ENCODE results near the gene GRID1. TPM values are rescaled to one million over a fixed set of nuclear protein-coding genes. Genes with fewer than 3 reads are reported as not detected.

Gene GRID1
- total RNA-seq, 1 experiment from 2014 or later, result 5.6 TPM

DNA sequence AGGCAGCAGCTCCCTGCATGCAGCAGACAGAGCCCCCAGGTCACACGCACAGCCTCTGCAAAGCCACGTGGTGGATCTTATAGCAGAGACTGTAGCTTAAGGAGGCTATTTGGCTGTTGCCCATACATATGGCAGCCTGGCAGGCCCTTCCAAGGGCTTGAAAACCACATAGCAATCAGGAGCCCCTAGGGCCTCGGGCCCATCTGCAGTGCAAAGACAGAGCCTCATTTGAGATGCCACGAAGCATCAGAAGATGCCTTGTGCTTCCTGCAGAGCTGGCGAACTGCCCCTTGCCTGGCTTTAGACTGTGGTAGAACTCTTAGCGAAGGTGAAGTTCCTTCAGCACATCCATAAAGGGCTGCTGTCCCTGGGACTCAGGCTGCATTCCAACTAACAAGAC lies 309.9 kb downstream of the GRID1 start:
- intact Hi-C loops (cut with micrococcal nuclease), result no loop called here
- no TSS peak for BruUV-seq (replicated peaks)
- Histone ChIP-seq H4K20me1 (ENCODE audit: insufficient read depth) (no peaks in the 10 kb centered on the region; the same call in 1 of the 2 replicates), H3K4me2 (ENCODE audit: low read length) (no peak overlapping the region), H3K36me3 (ENCODE audit: control insufficient read depth in 1 of 2, insufficient read depth in 2 of 2, low read length in 2 of 2) (no peaks in the 10 kb centered on the region), H3K4me3 (replicated peaks in 1 of 2; ENCODE audit: low read depth in 1 of 2, low read length in 2 of 2) (no peak overlapping the region), H3K4me1 (ENCODE audit: control insufficient read depth in 1 of 2, insufficient read depth in 2 of 2, low read length in 2 of 2) (no peaks in the 10 kb centered on the region), H3K27ac (ENCODE audit: low read depth, low read length) (no peak overlapping the region), H3K9ac (ENCODE audit: low read length) (no peak overlapping the region), H3K27me3 (ENCODE audit: insufficient read depth, low read length) (peaks cover 5% of the 10 kb centered on the region; the same call in 1 of the 2 replicates), H3K9me3 (ENCODE audit: control insufficient read depth in 1 of 2, insufficient read depth in 1 of 2, low read depth in 1 of 2, low read length in 2 of 2) (no peaks in the 10 kb centered on the region), H3K9me2 (ENCODE audit: insufficient read depth) (no peaks in the 10 kb centered on the region), H3K79me2 (ENCODE audit: insufficient read depth, low read length) (no peaks in the 10 kb centered on the region), H2AFZ (ENCODE audit: low read depth, low read length, poor library complexity, severe bottlenecking) (no peak overlapping the region)
- TF ChIP-seq YY1 (IDR thresholded peaks at IDR 0.05; ENCODE audit: extremely low read depth, insufficient replicate concordance, low read depth, low read length) (no peak), FOSL1 (IDR thresholded peaks at IDR 0.05; ENCODE audit: low read depth) (no peak), ZFX (IDR thresholded peaks at IDR 0.05) (no peak), SRF (IDR thresholded peaks at IDR 0.05; ENCODE audit: low read depth) (no peak), JUND (IDR thresholded peaks at IDR 0.05) (no peak), POLR2AphosphoS5 (IDR thresholded peaks at IDR 0.05; ENCODE audit: low read depth, low read length) (no peak), EZH2 (IDR thresholded peaks at IDR 0.05) (no peak), ELF1 (IDR thresholded peaks at IDR 0.05; ENCODE audit: borderline replicate concordance, low read depth) (no peak), CEBPB (IDR thresholded peaks at IDR 0.05; ENCODE audit: low read depth) (no peak), MAX (IDR thresholded peaks at IDR 0.05) (no peak), SIN3A (IDR thresholded peaks at IDR 0.05; ENCODE audit: low read depth) (no peak), SP1 (IDR thresholded peaks at IDR 0.05; ENCODE audit: low read depth) (no peak), EGR1 (IDR thresholded peaks at IDR 0.05; ENCODE audit: low read depth) (no peak), TCF7L2 (IDR thresholded peaks at IDR 0.05; ENCODE audit: borderline replicate concordance, extremely low read depth, insufficient read depth, insufficient read length) (no peak), POLR2A (IDR thresholded peaks at IDR 0.05; ENCODE audit: borderline replicate concordance, extremely low read depth, insufficient read depth, insufficient read length) (no peak), ATF3 (IDR thresholded peaks at IDR 0.05) (no peak)
- TF ChIP-seq, protein P1, sequence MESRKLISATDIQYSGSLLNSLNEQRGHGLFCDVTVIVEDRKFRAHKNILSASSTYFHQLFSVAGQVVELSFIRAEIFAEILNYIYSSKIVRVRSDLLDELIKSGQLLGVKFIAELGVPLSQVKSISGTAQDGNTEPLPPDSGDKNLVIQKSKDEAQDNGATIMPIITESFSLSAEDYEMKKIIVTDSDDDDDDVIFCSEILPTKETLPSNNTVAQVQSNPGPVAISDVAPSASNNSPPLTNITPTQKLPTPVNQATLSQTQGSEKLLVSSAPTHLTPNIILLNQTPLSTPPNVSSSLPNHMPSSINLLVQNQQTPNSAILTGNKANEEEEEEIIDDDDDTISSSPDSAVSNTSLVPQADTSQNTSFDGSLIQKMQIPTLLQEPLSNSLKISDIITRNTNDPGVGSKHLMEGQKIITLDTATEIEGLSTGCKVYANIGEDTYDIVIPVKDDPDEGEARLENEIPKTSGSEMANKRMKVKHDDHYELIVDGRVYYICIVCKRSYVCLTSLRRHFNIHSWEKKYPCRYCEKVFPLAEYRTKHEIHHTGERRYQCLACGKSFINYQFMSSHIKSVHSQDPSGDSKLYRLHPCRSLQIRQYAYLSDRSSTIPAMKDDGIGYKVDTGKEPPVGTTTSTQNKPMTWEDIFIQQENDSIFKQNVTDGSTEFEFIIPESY (IDR thresholded peaks at IDR 0.05; ENCODE audit: extremely low read depth, insufficient replicate concordance, low read length), result no peak
- ChIA-PET POLR2A (no interaction called here), CTCF (no interaction called here), RAD21 (ENCODE audit: low non-redundant PET in 1 of 2, low total read pairs in 2 of 2, uncharacterized antibody in 2 of 2, unreplicated experiment in 2 of 2) (no interaction called here)
- no peak for ATAC-seq
- no peak for DNase-seq (ENCODE audit: low read depth, low spot score)

Data from HCT116 (cell line).